ENCODE data around the gene CHRM5.
"Not testable (repeated sequence)": the region's sequence is repeated elsewhere in the genome, so short reads cannot be mapped to it uniquely, and the experiment has no call there.

The CHRM5 gene

DNA sequence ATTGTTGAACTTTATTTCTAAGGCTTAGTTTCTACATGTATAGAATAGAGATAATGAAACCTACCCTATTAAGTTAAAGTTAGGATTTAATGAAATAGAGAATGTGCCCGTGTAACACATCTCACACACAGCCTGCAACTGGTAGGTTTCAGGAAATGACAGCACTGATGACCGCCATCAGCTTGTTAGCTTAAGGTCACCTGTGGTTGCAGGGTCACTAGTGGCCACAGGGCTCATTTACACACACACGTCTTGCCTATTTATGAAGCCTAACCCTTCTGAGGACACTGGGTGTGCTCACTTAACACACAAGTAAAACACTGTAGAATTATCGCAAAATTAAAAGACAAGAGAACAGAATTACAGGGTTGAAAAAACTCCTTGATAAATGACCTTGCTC is 20.1 kb downstream of the CHRM5 start:
- DNase-seq: no peak

DNA sequence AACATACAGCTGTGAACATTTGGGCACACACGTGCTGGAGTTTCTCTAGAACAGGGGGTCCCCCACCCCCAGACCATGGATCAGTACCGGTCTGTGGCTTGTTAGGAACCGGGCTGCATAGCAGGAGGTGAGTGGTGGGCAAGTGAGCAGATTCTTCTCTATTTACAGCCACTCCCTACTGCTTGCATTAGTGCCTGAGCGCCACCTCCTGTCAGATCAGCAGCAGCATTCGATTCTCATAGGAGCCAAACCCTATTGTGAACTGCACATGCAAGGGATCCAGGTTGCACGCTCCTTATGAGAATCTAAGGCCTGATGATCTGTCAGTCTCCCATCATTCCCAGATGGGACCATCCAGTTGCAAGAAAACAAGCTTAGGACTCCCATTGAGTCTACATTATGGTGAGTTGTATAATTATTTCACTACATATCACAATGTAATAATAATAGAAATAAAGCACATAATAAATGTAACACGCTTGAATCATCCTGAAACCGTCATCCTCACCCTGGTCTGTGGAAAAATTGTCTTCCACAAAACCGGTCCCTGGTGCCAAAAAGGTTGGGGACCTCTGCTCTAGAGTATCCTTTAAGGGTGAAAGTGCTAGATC is 25.8 kb downstream of the CHRM5 start:
- no peak for DNase-seq

DNA sequence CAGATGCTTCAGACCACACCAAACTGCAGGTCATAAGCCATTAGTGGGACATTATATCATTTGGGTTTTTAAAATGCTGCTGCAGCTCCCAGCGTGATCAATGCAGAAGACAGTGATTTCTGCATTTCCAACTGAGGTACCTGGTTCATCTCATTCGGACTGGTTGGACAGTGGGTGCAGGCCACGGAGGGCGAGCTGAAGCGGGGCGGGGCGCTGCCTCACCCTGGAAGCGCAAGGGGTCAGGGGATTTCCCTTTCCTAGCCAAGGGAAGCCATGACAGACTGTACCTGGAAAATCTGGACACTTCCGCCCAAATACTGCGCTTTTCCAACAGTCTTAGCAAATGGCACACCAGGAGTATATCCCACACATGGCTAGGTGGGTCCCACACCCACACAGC is 27.4 kb downstream of the CHRM5 start:
- not testable (repeated sequence) for DNase-seq

DNA sequence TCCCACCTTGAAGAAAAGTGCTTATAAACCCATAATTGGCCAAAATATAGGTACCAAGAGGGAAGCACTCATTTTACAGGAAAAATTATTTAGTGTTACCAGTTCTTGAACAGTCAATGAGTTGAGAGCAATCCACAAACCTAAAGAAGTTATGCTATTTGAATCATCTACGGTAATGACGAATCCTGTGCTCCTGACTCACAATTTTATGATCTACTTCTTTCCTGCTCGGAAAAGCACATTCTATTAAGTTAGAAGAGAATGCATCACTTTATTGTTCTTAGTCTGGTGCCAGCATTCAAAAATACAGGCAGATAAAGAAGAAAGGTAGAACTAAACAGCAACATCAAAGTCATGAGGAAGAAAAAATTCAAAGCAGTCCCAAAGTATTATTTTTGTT is 33.2 kb downstream of the CHRM5 start:
- no peak for DNase-seq

DNA sequence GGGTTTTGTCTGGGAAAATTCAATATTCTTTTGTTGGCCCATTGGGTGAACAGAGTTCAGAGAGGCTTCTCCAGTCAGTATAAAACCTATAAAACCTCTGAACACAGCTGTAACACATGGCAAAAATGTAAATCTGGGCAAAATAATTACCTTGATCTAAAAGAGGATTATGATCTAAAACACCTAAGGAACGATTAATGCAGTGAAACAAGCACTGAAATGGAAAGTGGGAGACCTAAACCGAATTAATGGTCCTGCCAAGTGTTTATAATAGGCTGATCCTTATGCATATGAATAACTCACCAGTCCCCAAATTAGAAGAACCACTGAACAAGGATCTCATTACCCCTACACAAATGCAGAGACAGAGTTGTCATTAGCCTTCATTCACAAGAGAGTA is 38.1 kb downstream of the CHRM5 start:
- no peak for DNase-seq

DNA sequence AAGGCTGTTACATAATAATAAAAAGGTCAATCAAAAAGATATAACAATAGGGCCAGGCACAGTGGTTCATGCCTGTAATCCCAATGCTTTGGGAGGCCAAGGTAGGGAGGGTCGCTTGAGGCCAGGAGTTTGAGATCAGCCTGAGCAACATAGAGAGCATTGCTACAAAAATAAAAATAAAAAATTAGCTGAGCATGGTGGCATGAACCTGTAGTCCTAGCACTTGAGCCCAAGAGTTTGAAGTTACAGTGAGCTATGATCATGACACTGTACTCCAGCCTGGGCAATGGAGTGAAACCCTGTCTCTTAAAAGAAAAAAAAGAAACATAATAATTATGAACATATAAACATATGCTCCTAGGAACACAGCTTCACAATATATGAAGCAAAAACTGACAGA is 41.4 kb downstream of the CHRM5 start:
- no peak for DNase-seq

DNA sequence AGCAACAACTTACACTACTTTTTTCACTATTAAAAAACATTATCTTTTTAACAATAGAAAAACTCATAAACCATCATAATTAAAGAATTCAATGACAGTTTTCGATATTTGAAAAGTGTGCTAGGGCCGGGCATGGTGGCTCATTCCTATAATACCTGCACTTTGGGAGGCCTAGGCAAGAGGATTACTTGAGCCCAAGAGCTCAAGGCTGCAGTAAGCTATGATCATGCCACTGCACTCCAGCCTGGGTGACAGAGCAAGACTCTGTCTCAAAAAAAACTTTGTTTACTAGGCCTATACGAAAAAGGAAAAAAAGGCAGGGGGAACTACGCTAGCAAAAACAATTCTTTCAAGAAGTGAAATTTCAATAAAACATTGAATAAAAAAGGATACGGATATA is 42.6 kb downstream of the CHRM5 start:
- no peak for DNase-seq

DNA sequence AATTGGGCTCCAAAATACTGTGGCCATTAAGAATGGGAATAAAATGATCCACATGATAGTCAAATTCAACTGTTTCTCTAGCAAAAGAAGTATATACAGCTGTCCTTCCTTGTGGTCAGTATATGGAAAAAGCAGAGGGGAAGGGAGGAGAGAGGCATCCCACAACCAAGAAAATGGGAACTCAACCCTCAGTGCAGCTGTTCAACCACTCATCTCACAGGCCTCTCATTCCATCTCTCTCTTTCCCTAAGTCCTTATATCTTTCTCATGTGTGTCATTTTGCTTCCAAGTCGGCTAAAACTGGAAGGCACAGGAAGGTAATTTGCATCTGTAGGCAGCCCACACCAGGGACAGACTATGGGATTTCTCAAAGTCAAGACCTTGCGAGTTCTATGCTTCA is 43.2 kb downstream of the CHRM5 start:
- DNase-seq: no peak

DNA sequence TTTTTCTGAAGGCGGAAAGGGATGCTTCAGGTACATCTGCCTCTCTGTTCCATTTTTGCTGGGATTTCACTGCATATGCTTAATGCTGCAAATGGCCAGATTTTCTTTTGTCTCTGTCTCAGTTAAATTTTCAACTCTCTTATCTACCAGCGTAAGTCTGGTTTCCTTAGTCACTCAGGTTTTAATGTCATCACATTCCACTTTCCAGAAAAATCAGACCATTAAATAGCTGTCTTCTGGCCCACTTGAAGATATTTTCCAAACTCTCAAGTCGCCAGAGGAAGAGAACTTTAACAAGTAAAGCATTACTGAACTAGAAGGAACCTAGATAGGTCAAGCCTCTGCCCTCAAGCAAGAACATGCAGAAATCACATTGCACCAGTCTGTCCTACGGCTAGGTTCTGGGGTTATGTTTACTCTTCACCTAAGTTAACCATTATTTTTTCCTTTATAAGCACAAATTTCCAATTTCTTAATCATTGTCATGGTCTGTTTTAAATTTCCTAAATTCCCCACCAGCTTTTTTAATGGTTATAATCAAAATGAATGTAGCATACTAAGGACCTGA is 44.2 kb downstream of the CHRM5 start:
- no peak for DNase-seq

DNA sequence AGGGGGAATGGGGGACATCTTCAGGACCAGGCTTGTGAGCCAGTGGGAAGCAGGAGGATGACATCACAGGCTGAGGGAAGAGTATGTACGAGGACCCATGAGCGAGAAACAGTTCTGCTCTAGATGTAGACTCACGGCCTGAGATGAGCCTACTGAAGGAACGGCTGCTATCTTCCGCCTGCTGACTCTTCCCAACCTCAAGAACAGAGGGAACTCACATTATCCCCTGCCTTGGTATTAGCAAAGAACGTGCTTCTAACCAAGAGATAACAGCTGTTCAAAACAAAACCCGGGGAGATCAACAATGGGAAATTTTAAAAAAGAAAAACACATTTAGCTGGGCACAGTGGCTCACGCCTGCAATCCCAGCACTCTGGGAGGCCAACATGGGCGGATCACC is 45.4 kb downstream of the CHRM5 start:
- DNase-seq: no peak

DNA sequence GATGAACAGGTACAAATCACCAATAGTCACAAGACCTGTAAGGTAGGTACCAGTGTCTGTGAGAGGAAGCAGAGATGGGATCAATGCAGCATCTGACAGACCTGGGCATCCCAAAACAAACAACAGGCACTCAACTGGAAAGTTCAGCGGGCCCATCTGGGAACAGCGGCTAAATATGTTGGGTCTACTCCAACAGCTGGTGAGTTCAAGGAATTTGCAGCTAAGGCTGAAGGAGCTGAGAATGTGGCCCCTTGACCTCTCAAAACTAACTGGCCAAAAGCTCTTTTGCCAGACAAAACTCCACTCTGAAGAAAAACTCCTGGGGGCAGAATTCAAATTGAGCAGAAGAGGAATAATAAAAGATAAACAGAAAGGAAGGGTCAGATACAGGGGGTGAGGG is 46.3 kb downstream of the CHRM5 start:
- DNase-seq: no peak

DNA sequence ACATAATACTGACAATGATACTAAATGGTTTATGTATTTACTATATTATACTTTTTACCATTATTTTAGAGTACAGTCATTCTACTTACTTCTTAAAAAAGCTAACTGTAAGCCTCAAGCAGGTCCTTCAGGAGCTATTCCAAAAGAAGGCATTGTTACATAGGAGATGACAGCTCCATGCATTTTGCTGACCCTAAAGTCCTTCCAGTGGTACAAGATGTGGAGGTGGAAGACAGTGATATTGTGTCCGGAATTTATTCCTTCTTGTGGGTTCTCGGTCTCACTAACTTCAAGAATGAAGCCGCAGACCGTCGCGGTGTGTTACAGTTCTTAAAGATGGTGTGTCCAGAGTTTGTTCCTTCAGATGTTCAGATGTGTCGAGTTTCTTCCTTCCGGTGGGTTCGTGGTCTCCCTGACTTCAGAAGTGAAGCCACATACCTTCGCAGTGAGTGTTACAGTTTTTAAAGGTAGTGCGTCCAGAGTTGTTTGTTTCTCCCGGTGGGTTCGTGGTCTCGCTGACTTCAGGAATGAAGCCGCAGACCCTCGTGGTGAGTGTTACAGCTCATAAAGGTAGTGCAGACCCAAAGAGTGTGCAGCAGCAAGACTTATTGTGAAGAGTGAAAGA is 49.8 kb downstream of the CHRM5 start:
- DNase-seq: no peak

DNA sequence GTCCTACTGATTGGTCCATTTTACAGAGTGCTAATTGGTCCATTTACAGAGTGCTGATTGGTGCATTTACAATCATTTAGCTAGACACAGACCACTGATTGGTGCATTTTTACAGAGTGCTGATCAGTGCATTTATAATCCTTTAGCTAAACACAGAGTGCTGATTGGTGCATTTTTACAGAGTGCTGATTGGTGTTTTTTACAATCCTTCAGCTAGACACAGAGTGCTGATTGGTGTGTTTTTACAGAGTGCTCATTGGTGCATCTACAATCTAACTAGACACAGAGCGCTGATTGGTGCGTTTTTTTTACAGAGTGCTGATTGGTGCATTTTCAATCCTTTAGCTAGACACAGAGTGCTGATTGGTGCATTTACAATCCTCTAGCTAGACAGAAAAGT is 50.4 kb downstream of the CHRM5 start:
- DNase-seq: not testable (repeated sequence)

DNA sequence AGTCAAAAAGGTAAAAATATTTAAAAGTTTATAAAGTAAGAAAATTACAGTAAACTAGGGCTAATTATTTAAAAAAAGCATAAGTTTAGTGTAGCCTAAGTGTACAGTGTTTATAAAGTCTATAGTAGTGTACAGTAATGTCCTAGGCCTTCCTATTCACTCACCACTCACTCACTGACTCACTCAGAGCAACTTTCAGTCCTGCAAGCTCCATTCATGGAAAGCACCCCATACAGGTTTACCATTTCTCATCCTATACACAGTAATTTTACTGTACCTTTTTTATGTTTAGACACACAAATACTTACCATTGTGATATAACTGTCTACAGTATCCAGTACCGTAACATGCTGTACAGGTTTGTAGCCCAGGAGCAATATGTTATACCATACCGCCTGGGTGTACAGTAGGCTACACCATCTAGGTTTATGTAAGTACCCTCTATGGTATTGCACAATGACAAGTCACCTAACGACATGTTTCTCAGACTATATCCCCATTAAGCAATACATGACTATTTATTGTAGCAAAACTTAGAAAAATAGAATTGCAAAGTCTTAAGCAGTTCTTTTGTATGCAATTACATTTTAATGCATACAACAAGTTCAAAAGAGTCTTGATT is 51.2 kb downstream of the CHRM5 start:
- DNase-seq: no peak

DNA sequence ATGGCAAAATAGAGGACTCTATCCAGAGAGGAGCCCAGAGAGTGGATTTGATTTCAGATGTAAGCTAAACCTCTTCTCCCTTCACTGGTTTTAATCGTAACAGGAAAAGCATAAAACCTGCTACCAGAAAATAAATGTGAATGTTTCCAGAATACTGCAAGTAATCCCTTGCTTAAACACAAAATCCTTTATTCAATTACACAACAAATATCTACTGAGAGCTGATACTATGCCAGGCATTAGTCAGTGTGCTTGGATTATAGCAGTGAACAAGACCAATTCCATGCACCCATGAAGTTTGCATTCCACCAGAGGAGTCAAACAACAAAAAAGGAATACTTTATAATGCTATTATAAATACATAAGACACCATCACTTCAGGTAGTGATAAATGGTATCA is 55.6 kb downstream of the CHRM5 start:
- no peak for DNase-seq

DNA sequence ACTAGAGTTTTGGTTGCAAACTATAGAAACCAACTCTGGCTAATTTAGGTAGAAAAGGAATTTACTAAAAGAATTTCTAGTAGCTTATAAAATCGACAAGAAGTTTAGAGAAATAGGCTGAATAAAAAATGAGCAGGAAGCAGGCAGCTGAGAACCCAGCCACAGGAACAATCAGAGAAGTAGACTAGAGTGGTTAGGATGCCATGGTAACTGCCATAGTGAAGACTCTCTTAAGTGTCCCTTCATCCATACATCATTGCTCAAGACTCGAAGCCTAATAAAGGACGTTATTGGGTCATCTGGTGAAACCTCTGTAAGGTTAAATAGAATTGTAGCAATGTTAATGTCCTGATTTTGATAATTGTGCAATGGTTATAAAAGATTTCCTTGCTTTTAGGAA is 57.0 kb downstream of the CHRM5 start:
- DNase-seq: no peak

DNA sequence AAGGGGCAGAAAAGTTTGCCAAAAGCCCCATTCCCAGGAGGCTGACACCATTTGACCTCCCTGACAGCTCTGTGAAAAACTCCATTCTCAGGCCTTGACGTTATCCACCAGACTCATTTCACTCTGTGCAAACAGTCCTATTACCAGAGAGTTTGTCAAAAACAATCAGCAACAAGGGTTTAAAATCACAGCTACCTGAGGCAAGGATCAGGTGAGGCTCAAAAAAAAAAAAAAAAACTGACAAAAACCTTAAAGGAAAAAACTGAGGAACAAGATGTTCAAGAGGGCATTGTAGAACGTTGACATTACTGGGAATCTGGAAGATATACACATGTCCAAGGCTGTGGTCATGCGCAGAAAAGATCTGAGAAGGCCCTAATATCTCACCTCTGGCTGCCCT is 59.3 kb downstream of the CHRM5 start:
- no peak for DNase-seq

DNA sequence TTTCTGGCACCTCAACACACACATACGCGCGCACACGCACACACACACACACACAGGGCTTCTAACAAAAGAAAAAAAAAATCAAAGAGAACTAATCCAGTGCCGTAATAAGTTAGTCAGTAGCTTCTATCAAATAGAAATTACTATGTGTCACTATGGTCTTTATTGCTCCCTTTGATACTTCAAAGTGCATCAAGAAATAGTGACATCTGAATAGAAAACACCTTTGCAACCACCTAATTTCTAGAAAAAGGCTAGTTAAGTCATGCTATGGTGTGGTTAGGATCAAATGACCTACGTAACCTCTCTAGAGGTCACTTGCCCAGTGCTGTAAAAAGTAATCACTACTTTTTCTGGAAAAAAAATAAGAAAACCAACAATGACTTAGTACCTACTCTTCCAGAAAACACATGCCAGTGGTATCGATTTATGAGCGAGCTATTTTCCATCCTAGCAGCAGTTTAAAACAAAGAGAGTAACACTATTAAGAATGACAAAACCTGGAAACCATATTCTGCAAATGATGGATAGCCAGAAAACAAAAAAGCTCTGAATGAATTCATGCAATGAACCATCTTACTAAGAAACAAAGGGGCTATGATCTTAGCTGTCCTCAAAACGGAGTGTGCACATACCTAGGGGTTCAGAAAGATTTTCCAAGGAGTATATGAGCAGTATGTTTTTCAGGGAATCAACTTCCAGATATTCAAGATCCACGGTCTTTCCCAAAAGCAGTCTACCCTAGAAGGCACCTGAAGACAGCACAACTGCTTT is 63.9 kb downstream of the CHRM5 start:
- DNase-seq: no peak

DNA sequence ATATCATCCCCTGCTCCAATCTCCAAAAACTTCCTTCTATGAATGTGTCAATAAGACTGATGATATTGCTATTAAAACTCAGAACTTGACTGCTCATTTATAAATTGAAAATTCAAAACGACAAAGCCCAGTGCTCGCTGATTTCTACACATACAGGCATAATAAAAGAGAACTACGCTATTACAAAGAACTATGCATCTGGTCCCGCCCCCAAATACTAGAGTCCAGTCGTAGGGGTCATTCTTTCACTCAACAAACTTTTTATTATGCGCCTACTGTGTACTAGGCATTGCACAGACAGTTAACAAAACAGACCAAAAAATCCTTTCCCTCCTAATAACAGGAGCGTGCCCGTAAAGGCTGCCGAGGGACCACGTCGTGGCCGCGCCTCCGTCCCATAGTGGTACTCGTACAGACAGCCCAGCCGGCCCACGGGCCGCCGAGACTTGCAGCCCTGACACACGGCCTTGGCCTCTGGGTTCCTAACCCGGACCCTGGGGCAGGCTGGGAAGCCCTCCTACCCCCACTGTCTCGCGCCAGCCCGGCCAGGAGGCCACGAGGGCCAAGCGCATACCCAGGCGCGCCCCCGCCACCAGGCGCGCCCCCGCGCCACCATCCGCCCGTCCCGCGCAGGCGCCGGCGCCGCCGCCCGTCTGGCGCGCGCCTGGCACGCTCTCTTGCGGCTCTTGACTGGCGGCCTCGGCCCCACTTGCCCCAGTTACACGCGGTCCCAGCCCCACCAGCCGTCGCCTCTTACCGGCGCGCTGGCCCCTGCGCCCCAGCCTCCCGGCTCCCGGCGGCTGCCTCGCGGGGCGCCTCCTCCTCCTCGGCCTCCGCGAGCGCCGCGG is 70.0 kb downstream of the CHRM5 start:
- DNase-seq: peak; percentile 23

DNA sequence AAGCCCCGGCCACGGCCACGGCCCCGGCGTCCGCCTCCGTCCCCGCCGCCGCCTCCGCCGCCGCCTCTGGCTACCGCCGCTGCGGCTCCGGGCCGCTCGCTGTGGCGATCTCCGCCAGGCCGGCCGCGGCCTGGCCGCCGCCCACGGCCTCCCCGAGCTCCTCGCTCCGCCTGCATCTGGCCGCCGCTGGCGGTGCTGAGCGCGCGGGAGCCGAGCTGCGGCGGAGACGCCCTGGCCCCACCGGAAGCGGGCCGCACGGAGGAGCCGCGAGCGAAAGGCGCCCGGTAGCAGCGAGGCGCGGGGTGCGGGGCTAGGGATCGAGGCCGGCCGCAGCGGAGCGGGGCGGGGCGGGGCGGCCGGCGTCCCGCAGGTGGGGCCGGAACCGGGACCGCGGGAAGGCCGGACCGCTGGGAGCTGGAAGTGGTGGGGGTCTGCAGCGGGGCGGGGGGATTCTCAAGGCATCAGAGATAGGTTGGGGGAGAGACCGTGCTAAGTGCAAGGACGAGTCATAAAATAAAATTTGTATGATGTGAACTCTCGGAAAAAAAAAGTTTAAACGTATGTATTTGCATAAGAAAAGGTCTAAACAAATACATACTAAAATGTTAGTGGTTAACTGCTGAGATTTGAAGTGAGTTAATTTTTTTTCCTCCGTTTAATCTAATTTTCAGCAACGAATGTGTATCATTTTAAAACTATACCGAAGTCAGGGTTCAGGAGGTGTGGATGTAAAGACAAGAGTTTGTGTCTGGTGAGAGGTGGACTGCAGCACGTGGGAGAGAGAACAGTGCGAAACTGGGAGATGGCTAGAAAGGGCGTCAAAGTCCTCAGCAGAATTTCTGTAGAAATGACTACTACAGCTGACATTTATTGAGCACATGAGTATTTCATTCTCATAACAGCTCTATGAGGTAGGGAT is 70.8 kb downstream of the CHRM5 start, which contains the start of gene AVEN:
Gene AVEN, minus strand, starts transcription at position 334 of the 919 bp plus-strand sequence. Its CDS starts 158 bp downstream, at position 176.
- peak; percentile 6 for DNase-seq

DNA sequence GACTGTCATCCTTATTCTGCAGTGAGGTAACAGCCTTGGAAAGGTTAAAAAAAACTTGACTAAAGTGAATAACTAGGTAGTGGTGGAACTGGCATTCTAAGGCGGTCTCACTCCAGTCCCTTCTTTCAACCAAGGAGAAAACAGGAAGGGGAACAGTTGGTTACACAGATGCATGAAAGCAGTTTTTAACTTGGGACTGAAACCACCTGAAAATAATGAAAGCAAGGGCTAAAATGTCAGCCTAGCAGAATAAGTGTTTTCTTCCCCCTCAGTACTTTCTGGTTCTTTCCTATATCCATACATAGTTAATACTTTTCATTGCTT is 71.5 kb downstream of the CHRM5 start:
- DNase-seq: no peak

DNA sequence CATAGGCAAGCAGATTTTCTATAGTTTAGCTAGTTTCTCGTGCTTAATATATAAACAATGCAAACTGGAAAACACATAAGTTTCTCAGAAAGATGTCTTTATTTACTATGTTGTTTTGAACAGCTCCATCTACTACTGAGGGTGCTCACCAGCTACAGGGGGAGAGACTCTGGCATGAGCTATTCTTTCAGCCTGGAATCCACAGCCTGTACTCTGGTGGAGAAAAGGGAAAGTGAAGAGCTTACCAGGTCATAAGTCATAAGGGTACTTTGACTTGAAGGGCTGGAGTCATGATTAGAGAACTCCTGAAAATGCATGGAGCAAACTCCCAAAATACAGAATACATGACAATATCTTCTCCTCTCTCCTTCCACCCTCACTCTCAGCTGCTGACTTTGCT is 75.1 kb downstream of the CHRM5 start:
- DNase-seq: no peak
